ENCODE measurements around the gene JPH2.
"Not testable (repeated sequence)": the region's sequence is repeated elsewhere in the genome, so short reads cannot be mapped to it uniquely, and the experiment has no call there.

JPH2 gene

GRCh38 chr20:44153636-44154043 lies 33.3 kb downstream of the JPH2 start:
- DNase-seq, result no peak

GRCh38 chr20:44151621-44152416 lies 35.2 kb downstream of the JPH2 start:
- DNase-seq, result no peak

DNA sequence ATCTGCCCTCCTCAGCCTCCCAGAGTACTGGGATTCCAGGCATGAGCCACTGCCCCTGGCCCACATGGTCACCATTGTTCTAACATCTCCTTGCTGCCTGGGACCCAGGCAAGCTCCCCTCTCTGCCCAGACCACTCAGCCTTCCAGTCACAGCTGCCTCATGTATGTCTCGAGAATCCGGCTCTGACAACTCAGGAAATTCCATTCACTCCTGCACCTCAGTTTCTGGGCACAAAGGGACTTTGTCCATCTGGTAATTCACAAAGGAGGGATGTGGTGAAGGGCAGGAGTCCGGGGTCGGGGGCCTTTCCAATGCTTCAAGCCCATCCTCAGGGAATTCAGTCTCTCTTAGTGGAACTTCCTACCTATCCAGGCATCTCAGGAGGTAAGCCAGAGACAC lies 40.7 kb downstream of the JPH2 start:
- no peak for DNase-seq

DNA sequence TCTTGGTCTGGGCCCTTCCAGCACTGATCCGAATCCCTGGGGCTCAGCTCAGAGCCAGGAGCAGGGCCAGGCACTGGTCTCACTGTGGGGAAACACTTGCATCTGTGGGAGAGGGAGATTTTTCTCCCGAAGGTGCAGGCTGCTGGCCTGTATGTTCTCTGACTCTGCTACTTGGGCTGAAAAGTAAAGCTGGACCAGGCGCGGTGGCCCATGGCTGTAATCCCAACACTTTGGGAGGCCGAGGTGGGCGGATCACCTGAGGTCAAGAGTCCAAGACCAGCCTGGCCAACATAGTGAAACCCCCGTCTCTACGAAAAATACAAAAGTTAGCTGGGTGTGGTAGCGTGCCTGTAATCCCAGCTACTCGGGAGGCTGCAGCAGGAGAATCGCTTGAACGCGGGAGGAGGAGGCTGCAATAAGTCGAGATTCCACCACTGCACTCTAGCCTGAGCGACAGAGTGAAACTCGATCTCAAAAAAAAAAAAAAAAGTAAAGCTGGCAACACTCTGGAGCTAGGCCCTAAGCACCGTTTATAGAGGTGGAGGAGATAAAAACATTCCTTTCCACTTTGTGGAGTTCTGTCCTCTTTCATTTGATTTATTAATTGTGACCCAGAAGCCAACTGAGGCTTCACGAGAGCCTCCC lies 41.7 kb downstream of the JPH2 start:
- DNase-seq, result no peak

DNA sequence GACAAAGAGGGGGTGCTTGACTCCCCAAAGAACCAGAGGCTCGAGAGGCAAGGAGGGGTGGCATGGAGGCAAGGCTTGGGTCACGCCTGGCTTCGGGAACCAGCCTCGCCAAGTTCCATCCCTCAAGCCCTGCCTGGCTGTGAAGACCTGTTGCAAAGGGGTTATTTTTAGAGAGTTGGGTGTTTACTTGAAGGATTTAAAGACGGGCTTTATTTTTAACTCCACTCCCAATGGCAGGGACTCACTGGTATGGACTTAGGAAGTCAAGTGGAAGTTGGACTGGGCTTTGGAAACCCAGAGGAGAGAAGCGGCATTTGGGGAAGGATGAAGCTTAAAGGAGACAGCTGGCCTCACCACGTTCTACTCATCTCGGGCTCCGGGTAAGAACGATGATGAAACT lies 43.1 kb downstream of the JPH2 start:
- no peak for DNase-seq

DNA sequence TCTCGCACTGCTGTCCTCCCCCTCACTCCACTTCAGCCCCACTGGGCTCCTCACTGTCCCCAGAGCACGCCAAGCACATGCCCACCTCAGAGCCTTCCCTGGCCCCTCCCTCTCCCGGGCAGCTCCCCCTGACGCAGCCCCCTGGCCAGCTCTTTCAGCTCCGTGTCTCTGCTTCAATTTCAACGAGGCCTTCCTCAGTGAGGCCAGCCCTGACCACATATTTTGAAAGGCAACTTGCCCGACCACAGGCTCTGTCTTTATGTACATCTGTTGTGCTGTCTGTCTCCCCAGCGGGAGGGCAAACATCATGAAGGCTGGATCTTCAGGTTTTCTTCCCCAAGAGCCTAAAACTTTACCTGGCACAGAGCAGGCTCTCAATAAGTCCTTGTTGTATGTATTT lies 44.6 kb downstream of the JPH2 start:
- DNase-seq, result no peak

- no peak for DNase-seq
Observed at GRCh38 chr20:44141873-44142272, 45.1 kb downstream of the JPH2 start.

- no peak for DNase-seq
Observed at GRCh38 chr20:44138867-44139266, 48.1 kb downstream of the JPH2 start.

DNA sequence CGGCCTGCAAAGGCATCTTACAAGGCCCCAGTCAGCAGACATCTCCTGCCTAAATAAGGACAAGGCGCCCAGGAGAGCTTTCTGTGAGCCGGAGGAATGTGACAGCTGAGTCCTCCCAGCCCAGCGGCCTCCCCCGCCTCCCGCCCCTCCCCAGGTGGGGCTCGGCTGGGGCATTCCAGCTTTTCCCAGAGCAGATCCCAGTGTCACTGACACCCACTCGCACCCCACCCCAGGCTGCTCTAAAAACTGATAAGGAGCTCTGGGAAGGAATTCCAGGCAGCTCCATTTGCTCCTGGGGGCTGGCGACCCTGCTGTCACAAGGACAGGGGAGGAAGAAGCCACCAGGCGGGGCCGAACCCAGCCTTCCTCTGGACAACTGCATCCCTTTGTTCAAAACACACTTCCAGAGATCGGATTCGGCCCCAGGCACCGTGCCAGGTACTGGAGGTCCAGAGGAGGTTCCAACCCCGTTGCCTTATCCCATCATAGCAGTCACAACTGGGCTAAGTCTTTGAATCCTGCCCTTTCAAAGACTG lies 49.7 kb downstream of the JPH2 start:
- DNase-seq, result no peak

DNA sequence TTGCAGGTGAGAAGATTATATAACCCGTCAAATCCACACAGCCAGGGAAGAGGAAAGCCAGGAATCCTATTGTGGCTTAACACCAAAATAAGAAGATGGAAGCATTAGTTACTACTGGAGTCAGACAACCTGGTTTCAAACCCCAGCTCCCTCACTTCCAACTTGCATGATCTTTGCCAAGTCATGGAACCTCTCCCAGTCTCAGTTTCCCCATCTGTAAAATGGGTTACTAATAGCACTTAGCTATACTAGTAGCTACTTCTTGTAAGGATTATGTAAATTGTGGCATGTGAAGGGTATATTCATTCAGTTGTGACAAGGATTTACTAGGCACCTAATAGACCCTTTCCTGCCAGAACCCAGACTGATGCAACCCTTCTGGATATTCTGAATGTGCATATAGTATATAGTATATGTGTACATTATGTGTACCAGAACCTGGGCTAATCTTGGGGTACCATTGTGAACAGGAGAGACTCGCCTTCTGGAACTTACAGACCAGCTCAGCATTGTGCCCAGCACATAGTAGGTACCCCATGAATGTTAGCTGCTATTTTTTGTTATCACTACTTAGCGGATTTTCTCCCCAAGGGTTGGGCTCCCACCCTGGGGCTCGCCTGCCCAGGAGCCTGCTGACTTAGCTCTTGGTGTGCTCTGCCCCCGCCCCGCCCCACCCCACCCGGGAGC lies 50.3 kb downstream of the JPH2 start:
- DNase-seq, result no peak

GRCh38 chr20:44135417-44136204 lies 51.4 kb downstream of the JPH2 start:
- DNase-seq, result no peak

GRCh38 chr20:44135012-44135412 lies 52.0 kb downstream of the JPH2 start:
- no peak for DNase-seq

GRCh38 chr20:44133424-44133823 lies 53.6 kb downstream of the JPH2 start:
- DNase-seq, result no peak

- DNase-seq, result no peak
Observed at GRCh38 chr20:44131704-44132103, 55.3 kb downstream of the JPH2 start.

GRCh38 chr20:44129911-44130718 lies 56.9 kb downstream of the JPH2 start:
- no peak for DNase-seq

DNA sequence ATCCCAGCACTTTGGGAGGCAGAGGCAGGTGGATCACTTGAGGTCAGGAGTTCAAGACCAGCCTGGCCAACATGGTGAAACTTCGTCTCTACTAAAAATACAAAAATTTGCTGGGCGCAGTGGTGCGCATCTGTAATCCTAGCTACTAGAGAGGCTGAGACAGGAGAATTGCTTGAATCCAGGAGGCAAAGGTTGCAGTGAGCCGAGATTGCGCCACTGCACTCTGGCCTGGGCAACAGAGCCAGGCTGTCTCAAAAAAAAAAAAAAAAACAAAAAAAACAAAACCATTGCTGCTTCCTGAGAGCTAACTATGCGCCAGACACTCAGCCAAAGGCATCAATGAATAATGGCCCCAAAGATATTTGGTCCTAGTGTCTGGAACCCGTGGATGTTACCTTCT lies 57.7 kb downstream of the JPH2 start:
- DNase-seq, result not testable (repeated sequence)

- DNase-seq, result no peak
Observed at GRCh38 chr20:44126445-44126844, 60.5 kb downstream of the JPH2 start.

GRCh38 chr20:44125332-44126127 lies 61.5 kb downstream of the JPH2 start:
- no peak for DNase-seq

- DNase-seq, result no peak
Observed at GRCh38 chr20:44123874-44124535, 63.0 kb downstream of the JPH2 start.

- DNase-seq, result no peak
Observed at GRCh38 chr20:44123251-44123650, 63.7 kb downstream of the JPH2 start.

Data from NCI-H2029 (cell line).